Naive B cell (primary cell): ENCODE results near the gene ZNF25. TPM values are rescaled to one million over a fixed set of nuclear protein-coding genes. Genes with fewer than 3 reads are reported as not detected.
"Not testable (repeated sequence)": the region's sequence is repeated elsewhere in the genome, so short reads cannot be mapped to it uniquely, and the experiment has no call there.

Source experiments
- ATAC-seq, 2 donors: fragments of 150-1000 bp; cut with Tn5 transposase; 2 replicates each; pipeline ENCODE4 v1.10.0; 2021; ENCODE audit warnings: low read depth in 2 of 2, mild to moderate bottlenecking in 2 of 2, moderate library complexity in 2 of 2
- DNase-seq: peaks from one replicate; pipeline ENCODE4 v3.0.0; 2022
- H3K27ac Mint-ChIP-seq, 6 donors: one replicate each; pipeline ENCODE4 v1.8.0; 2020 to 2022; ENCODE audit warnings: mild to moderate bottlenecking in 6 of 6, mixed read lengths in 6 of 6, moderate library complexity in 5 of 6, inconsistent platforms in 2 of 6
- H3K27me3 Mint-ChIP-seq, 3 donors: one replicate each; pipeline ENCODE4 v1.8.0; 2021 to 2022; ENCODE audit warnings: mixed read lengths in 3 of 3, mild to moderate bottlenecking in 1 of 3
- H3K36me3 Mint-ChIP-seq, 2 donors: one replicate each; pipeline ENCODE4 v1.8.0; 2020 to 2022; ENCODE audit warnings: mixed read lengths in 2 of 2, inconsistent platforms in 1 of 2, mild to moderate bottlenecking in 1 of 2
- H3K4me1 Mint-ChIP-seq, 3 donors: one replicate each; pipeline ENCODE4 v1.8.0; 2020 to 2022; ENCODE audit warnings: mixed read lengths in 3 of 3, inconsistent platforms in 1 of 3, mild to moderate bottlenecking in 1 of 3, moderate library complexity in 1 of 3
- H3K4me3 Mint-ChIP-seq, 8 donors: one replicate each; pipeline ENCODE4 v1.8.0; 2020 to 2022; ENCODE audit warnings: mild to moderate bottlenecking in 8 of 8, mixed read lengths in 8 of 8, moderate library complexity in 8 of 8, inconsistent platforms in 2 of 8
- H3K9me3 Mint-ChIP-seq, 7 donors: one replicate each; pipeline ENCODE4 v1.8.0; 2020 to 2022; ENCODE audit warnings: mixed read lengths in 7 of 7, mild to moderate bottlenecking in 5 of 7, inconsistent platforms in 2 of 7, moderate library complexity in 1 of 7
- polyA plus RNA-seq, 6 donors: library from polyadenylated mRNA; unstranded; fragments of 300-500 nt; fragmentation: Illumina TruSeq; gene quantifications; one replicate each; pipeline ENCODE4 v1.2.3, GENCODE V29; 2021; ENCODE audit warnings: low read depth in 6 of 6

ZNF25 gene
- polyA plus RNA-seq = 1 to 10 TPM; 4.7 to 9.3 (median 4.7) TPM

DNA sequence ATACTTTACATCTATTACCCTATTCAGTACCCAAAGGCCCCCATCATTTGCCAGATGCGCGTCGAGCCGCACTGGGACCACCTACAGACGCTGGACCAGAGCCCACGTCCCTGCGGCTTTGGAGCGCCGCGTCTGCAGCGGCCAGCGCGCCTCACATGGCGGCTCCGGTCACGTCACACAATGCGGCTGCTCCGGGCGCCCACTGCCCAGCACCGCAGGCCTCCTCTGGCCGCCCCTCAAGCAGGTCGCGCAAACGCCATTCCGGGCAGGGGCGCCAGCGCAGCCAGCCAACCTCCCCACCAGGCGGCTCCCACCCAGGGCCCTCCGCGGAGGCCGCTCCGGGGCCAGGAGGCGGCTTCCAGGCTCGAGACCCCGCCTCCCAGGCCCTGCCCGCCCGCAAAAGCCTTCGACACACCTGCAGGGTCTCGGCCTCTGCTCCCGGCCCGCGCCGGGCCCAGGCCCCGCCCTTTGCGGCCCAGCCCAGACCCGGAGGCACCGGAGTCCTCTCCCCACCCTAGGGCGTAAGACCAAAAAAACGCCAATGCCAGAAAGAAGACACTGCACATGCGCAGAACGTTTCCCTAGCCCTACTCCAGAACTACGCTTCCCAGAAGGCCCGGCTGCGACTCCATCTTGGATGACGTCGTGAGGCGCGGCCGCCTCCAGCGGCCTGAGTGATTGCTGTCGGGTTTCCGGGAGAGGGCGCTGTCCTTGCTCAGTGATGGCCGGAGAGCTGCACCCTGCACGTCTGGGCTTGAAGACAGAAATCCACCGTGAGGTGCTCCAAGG lies at the start of gene ZNF25:
ZNF25 (minus strand) TSS at position 557 of the 789 bp plus-strand sequence. CDS start 4,925 bp downstream, outside the sequence.
- Mint-ChIP-seq H3K36me3 (no peaks in the 10 kb centered on the region), H3K4me3 (peak within 1 kb of the TSS; percentile 84 to 98 (median 94)), H3K27ac (peak within 1 kb of the TSS; percentile 92 to 97 (median 96)), H3K27me3 (no peaks in the 10 kb centered on the region), H3K9me3 (no peaks in the 10 kb centered on the region), H3K4me1 (peaks cover 13 to 21% (median 21%) of the 10 kb centered on the region in 3 donors)
- peak; percentile 88 to 92 for ATAC-seq
- DNase-seq = peak; percentile 97

GRCh38 chr10:38025283-38025682 lies 48.8 kb upstream of the ZNF25 start:
- no peaks in the 10 kb centered on the region for H3K27me3 Mint-ChIP-seq
- H3K9me3 Mint-ChIP-seq = peaks cover 3 to 7% (median 5%) of the 10 kb centered on the region in 7 donors
- peaks cover 62 to 67% of the 10 kb centered on the region in 2 donors for H3K36me3 Mint-ChIP-seq
- peak; percentile 51 to 56 for ATAC-seq
- no peak for DNase-seq
- peaks cover 24 to 29% (median 25%) of the 10 kb centered on the region in 3 donors for H3K4me1 Mint-ChIP-seq
- H3K4me3 Mint-ChIP-seq = no peak overlapping the region
- H3K27ac Mint-ChIP-seq = peak overlapping the region in 5 of 6 donors; percentile 41 to 91 (median 84)

- DNase-seq, H3K27me3 Mint-ChIP-seq, ATAC-seq: not testable (repeated sequence)
- peak overlapping the region in 1 of 8 donors; percentile 2 for H3K4me3 Mint-ChIP-seq
- H3K9me3 Mint-ChIP-seq = peaks cover 0 to 19% (median 7%) of the 10 kb centered on the region in 7 donors
- peak overlapping the region in 3 of 6 donors; percentile 59 to 84 (median 62) for H3K27ac Mint-ChIP-seq
- peaks cover 46 to 62% of the 10 kb centered on the region in 2 donors for H3K36me3 Mint-ChIP-seq
- H3K4me1 Mint-ChIP-seq = peaks cover 20 to 23% (median 21%) of the 10 kb centered on the region in 3 donors
Measured at GRCh38 chr10:38019124-38019523, 42.7 kb upstream of the ZNF25 start.

GRCh38 chr10:38016354-38016753 lies 39.9 kb upstream of the ZNF25 start:
- peaks cover 27 to 39% (median 36%) of the 10 kb centered on the region in 3 donors for H3K4me1 Mint-ChIP-seq
- ATAC-seq = no peak
- H3K9me3 Mint-ChIP-seq = peaks cover 0 to 19% (median 7%) of the 10 kb centered on the region in 7 donors
- peaks cover 32 to 55% of the 10 kb centered on the region in 2 donors for H3K36me3 Mint-ChIP-seq
- H3K4me3 Mint-ChIP-seq = no peak overlapping the region
- no peaks in the 10 kb centered on the region for H3K27me3 Mint-ChIP-seq
- no peak overlapping the region for H3K27ac Mint-ChIP-seq
- no peak for DNase-seq

GRCh38 chr10:38010119-38010903 lies 33.9 kb upstream of the ZNF25 start, which contains the start of gene ZNF33A:
ZNF33A (plus strand) TSS chr10:38010675; CDS start chr10:38012342, 1,667 bp downstream.
- ATAC-seq = peak; percentile 82
- DNase-seq = peak; percentile 93
- peaks cover 21 to 47% (median 45%) of the 10 kb centered on the region in 3 donors for H3K4me1 Mint-ChIP-seq
- H3K4me3 Mint-ChIP-seq = peak within 1 kb of the TSS; percentile 86 to 99 (median 98)
- H3K27ac Mint-ChIP-seq = peak within 1 kb of the TSS; percentile 97 to 100 (median 100)
- H3K27me3 Mint-ChIP-seq = no peaks in the 10 kb centered on the region
- peaks cover 0 to 7% of the 10 kb centered on the region in 2 donors for H3K36me3 Mint-ChIP-seq
- H3K9me3 Mint-ChIP-seq = peaks cover 0 to 2% (median 0%) of the 10 kb centered on the region in 7 donors

GRCh38 chr10:38007991-38008390 lies 31.5 kb upstream of the ZNF25 start:
- H3K9me3 Mint-ChIP-seq = peaks cover 0 to 2% (median 0%) of the 10 kb centered on the region in 7 donors
- H3K4me3 Mint-ChIP-seq = peak overlapping the region in 3 of 8 donors; percentile 40 to 68 (median 43)
- H3K27ac Mint-ChIP-seq = peak overlapping the region in 2 of 6 donors; percentile 20 to 84
- H3K27me3 Mint-ChIP-seq = no peaks in the 10 kb centered on the region
- ATAC-seq (no peak), DNase-seq (no peak)
- H3K36me3 Mint-ChIP-seq = no peaks in the 10 kb centered on the region
- H3K4me1 Mint-ChIP-seq = peaks cover 12 to 31% (median 31%) of the 10 kb centered on the region in 3 donors

- ATAC-seq (no peak), DNase-seq (no peak)
- H3K27ac Mint-ChIP-seq = no peak overlapping the region
- no peaks in the 10 kb centered on the region for H3K36me3 Mint-ChIP-seq
- no peaks in the 10 kb centered on the region for H3K27me3 Mint-ChIP-seq
- H3K9me3 Mint-ChIP-seq = peaks cover 0 to 2% (median 0%) of the 10 kb centered on the region in 7 donors
- H3K4me3 Mint-ChIP-seq = no peak overlapping the region
- H3K4me1 Mint-ChIP-seq = peaks cover 12 to 29% (median 27%) of the 10 kb centered on the region in 3 donors
Measured at GRCh38 chr10:38007551-38007950, 31.1 kb upstream of the ZNF25 start.

GRCh38 chr10:38003588-38003987 lies 27.1 kb upstream of the ZNF25 start:
- H3K4me1 Mint-ChIP-seq = no peaks in the 10 kb centered on the region
- ATAC-seq (no peak), DNase-seq (no peak)
- no peak overlapping the region for H3K27ac Mint-ChIP-seq
- H3K27me3 Mint-ChIP-seq = no peaks in the 10 kb centered on the region
- no peaks in the 10 kb centered on the region for H3K36me3 Mint-ChIP-seq
- H3K9me3 Mint-ChIP-seq = peaks cover 0 to 5% (median 2%) of the 10 kb centered on the region in 7 donors
- no peak overlapping the region for H3K4me3 Mint-ChIP-seq

GRCh38 chr10:38003026-38003425 lies 26.6 kb upstream of the ZNF25 start:
- Mint-ChIP-seq H3K27ac (no peak overlapping the region), H3K9me3 (peaks cover 0 to 5% (median under 1%) of the 10 kb centered on the region in 7 donors), H3K27me3 (peaks cover 0 to 1% (median 0%) of the 10 kb centered on the region in 3 donors), H3K4me3 (no peak overlapping the region), H3K36me3 (no peaks in the 10 kb centered on the region), H3K4me1 (no peaks in the 10 kb centered on the region)
- no peak for ATAC-seq
- DNase-seq = no peak

DNA sequence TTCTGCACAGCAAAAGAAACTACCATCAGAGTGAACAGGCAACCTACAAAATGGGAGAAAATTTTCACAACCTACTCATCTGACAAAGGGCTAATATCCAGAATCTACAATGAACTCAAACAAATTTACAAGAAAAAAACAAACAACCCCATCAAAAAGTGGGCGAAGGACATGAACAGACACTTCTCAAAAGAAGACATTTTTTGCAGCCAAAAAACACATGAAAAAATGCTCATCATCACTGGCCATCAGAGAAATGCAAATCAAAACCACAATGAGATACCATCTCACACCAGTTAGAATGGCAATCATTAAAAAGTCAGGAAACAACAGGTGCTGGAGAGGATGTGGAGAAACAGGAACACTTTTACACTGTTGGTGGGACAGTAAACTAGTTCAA lies 24.0 kb upstream of the ZNF25 start:
- H3K4me1 Mint-ChIP-seq = not testable (repeated sequence)

DNA sequence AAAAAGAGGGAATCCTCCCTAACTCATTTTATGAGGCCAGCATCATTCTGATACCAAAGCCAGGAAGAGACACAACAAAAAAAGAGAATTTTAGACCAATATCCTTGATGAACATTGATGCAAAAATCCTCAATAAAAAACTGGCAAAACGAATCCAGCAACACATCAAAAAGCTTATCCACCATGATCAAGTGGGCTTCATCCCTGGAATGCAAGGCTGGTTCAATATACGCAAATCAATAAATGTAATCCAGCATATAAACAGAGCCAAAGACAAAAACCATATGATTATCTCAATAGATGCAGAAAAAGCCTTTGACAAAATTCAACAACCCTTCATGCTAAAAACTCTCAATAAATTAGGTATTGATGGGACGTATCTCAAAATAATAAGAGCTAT lies 22.5 kb upstream of the ZNF25 start:
- not testable (repeated sequence) for H3K4me3 Mint-ChIP-seq, ATAC-seq, H3K27ac Mint-ChIP-seq, DNase-seq, H3K9me3 Mint-ChIP-seq, H3K27me3 Mint-ChIP-seq, H3K36me3 Mint-ChIP-seq, H3K4me1 Mint-ChIP-seq

More for the DNA sequence above, 24.0 kb upstream of the ZNF25 start:
- not testable (repeated sequence) for ATAC-seq, H3K27ac Mint-ChIP-seq, H3K36me3 Mint-ChIP-seq, H3K9me3 Mint-ChIP-seq, H3K4me3 Mint-ChIP-seq, DNase-seq, H3K27me3 Mint-ChIP-seq

DNA sequence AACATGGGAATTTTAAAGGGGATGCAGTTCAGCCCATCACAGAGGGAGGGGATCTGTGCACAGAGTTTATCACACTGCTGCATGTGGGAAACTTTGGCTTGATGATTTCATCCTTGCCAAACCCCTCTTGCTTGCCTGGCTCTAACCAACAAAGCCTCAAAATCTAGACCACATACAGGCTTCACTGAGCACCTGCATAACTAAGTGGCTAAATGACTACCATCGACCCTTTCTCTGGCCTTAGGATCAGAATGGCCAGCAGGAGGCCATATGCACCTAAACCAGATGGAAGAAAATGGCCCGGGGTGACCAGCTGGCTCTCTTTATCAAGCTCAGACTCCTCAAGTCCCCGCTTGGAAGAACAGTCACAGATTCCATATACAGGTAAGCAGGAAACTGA lies 15.6 kb upstream of the ZNF25 start:
- Mint-ChIP-seq H3K36me3 (no peaks in the 10 kb centered on the region), H3K4me3 (no peak overlapping the region), H3K27ac (no peak overlapping the region), H3K9me3 (peaks cover 0 to 3% (median 0%) of the 10 kb centered on the region in 7 donors), H3K4me1 (peaks cover 0 to 4% (median 0%) of the 10 kb centered on the region in 3 donors), H3K27me3 (peaks cover 8 to 18% (median 10%) of the 10 kb centered on the region in 3 donors)
- DNase-seq (no peak), ATAC-seq (no peak)

DNA sequence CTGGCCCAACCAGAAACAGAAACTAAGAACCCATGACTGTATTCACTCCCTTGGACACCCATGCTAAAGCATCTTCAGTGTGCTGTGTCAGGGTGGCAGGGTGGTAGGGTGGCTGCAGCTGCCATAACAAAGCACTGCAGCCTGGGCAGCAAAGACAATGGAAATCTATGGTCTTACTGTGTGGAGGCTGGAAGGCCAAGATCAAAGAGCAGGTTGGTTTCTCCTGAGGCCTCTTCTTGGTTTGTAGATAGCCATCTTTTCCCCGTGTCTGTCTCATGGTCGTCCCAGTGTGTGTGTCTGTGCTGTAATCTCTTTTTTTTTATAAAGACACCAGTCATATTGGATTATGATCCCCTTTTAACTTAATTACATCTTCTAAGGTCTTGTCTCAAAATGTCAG lies 15.2 kb upstream of the ZNF25 start:
- Mint-ChIP-seq H3K4me3 (no peak overlapping the region), H3K27ac (no peak overlapping the region), H3K36me3 (no peaks in the 10 kb centered on the region), H3K27me3 (peaks cover 9 to 19% (median 10%) of the 10 kb centered on the region in 3 donors), H3K9me3 (peaks cover 0 to 3% (median 0%) of the 10 kb centered on the region in 7 donors), H3K4me1 (peaks cover 0 to 4% (median 0%) of the 10 kb centered on the region in 3 donors)
- DNase-seq (no peak), ATAC-seq (no peak)
